Tibial nerve (tissue), 4 donors: Measurements from ENCODE around the gene SUSD3. TPM values are rescaled to one million over a fixed set of nuclear protein-coding genes. Genes with fewer than 3 reads are reported as not detected.
A peak's percentile ranks its signal among the peaks of the same experiment; 100 is the strongest.

Experiments used
- DNase-seq, 2 donors: peaks; one replicate each; pipeline ENCODE4 v3.0.0-alpha.2; 2019; ENCODE audit warnings: low spot score in 2 of 2
- H3K27ac ChIP-seq, 4 donors: fragments of 200-600 bp; sonication (generic) in 3 of 4; one replicate each; pipeline ENCODE4 v1.5.1; 2017 to 2019; ENCODE audit warnings: mild to moderate bottlenecking in 1 of 4
- H3K27me3 ChIP-seq, 2 donors: fragments of 200-600 bp; sonication (generic) in 1 of 2; one replicate each; pipeline versions ENCODE4 v1.5.1 to v1.6.0; 2017 to 2019
- H3K36me3 ChIP-seq, 3 donors: fragments of 200-600 bp; sonication (generic); one replicate each; pipeline ENCODE4 v1.5.1; 2018 to 2019
- H3K4me1 ChIP-seq, 4 donors: fragments of 200-600 bp; sonication (generic) in 3 of 4; one replicate each; pipeline ENCODE4 v1.5.1; 2017 to 2019
- H3K4me3 ChIP-seq, 4 donors: fragments of 200-600 bp; sonication (generic) in 3 of 4; one replicate each; pipeline ENCODE4 v1.5.1; 2017 to 2019; ENCODE audit warnings: mild to moderate bottlenecking in 1 of 4, moderate library complexity in 1 of 4
- H3K9me3 ChIP-seq, 4 donors: fragments of 200-600 bp; sonication (generic) in 3 of 4; one replicate each; pipeline ENCODE4 v1.5.1; 2017 to 2019
- EP300 ChIP-seq, 2 donors: sonication (generic); formaldehyde crosslinking; IDR thresholded peaks; one replicate each; pipeline ENCODE4 v1.6.1; 2017; ENCODE audit warnings: antibody characterized with exemption in 2 of 2, mild to moderate bottlenecking in 1 of 2
- POLR2A ChIP-seq, 2 donors: fragments of 450-650 bp; IDR thresholded peaks; one replicate each; pipeline ENCODE4 v1.6.1; 2017; ENCODE audit warnings: antibody characterized with exemption in 2 of 2, mild to moderate bottlenecking in 2 of 2, moderate library complexity in 2 of 2
- WGBS, 2 donors: methylation state at CpG; one replicate each; pipeline ENCODE4 v1.1.5; 2018; 5-methylcytosine and 5-hydroxymethylcytosine counted together
- total RNA-seq, 4 donors: library from RNA; depleted of rRNA; stranded (reverse); fragments of >200 nt; gene quantifications; one replicate each; pipeline ENCODE4 v1.1.0, GENCODE V29; 2016
- TF ChIP-seq, protein P1 (sequence below), 5 experiments: fragments of 200-600 bp in 3 of 5; fragments of 450-650 bp in 2 of 5; sonication (generic) in 3 of 5; IDR thresholded peaks; one replicate each; pipeline ENCODE4 v1.5.1; 2016 to 2019; ENCODE audit warnings: antibody characterized with exemption in 5 of 5, mild to moderate bottlenecking in 3 of 5, moderate library complexity in 2 of 5

SUSD3 gene
- total RNA-seq, 4 donors from 2014 or later: 3.0 to 4.2 (median 3.7) TPM; not detected in 1

GRCh38 chr9:93132287-93132927 lies 73.9 kb downstream of the SUSD3 start:
- TF ChIP-seq EP300 (IDR thresholded peaks at IDR 0.05) (peak in 1 of 2 donors; percentile 12), POLR2A (IDR thresholded peaks at IDR 0.05) (no peak)
- 16 to 17% methylated on average over 11 to 12 of the region's 12 CpGs for WGBS, 2 donors
- H3K4me1 ChIP-seq: peaks cover 0 to 86% (median 60%) of the 10 kb centered on the region in 4 donors

DNA sequence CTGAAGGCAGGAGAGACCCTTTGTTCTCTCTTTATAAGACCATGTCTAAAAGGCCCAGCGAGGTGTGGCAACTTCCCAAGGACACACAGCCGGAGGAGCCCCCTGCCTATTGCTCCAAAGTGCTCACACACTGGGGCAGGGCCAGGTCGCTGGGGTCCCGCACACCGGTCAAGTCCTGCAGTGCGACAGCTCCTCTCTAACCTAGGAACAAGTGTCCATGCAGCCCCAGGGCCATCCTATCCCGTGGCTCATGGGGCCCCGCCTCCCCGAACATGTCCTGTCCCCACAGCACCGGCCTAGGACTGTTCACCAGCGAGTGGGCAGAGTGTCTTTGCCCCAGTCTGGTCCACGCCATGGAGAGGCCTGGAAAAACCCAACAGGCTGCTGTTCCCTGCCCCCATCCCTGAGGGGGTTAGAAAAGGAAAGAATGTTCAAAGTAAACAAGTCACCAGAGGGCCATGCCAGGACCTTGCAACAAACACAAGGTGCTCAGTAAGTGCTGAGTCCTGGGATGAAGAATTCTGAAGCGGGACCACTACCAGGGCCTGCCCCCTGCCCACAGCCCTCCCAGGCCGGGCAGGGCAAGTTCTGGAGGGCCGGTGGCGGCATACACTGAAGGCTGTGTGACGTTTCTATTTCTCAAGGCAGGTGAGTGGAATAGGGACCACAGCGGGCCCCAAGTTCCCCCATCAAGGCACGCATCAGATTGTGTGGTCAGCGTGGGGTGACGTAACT lies 74.6 kb downstream of the SUSD3 start:
- peak overlapping the region; percentile 92 to 98 (median 96) for H3K27ac ChIP-seq
- WGBS, 2 donors: 13 to 22% methylated on average over 17 to 21 of the region's 21 CpGs
- peaks cover 0 to 79% (median 53%) of the 10 kb centered on the region in 4 donors for H3K4me1 ChIP-seq
- no peak for DNase-seq
- H3K4me3 ChIP-seq: peak overlapping the region; percentile 69 to 97 (median 70)
- TF ChIP-seq, protein P1, sequence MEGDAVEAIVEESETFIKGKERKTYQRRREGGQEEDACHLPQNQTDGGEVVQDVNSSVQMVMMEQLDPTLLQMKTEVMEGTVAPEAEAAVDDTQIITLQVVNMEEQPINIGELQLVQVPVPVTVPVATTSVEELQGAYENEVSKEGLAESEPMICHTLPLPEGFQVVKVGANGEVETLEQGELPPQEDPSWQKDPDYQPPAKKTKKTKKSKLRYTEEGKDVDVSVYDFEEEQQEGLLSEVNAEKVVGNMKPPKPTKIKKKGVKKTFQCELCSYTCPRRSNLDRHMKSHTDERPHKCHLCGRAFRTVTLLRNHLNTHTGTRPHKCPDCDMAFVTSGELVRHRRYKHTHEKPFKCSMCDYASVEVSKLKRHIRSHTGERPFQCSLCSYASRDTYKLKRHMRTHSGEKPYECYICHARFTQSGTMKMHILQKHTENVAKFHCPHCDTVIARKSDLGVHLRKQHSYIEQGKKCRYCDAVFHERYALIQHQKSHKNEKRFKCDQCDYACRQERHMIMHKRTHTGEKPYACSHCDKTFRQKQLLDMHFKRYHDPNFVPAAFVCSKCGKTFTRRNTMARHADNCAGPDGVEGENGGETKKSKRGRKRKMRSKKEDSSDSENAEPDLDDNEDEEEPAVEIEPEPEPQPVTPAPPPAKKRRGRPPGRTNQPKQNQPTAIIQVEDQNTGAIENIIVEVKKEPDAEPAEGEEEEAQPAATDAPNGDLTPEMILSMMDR (IDR thresholded peaks at IDR 0.05): no peak
- no peak for TF ChIP-seq EP300 (IDR thresholded peaks at IDR 0.05)
- TF ChIP-seq POLR2A (IDR thresholded peaks at IDR 0.05): no peak
- H3K27me3 ChIP-seq: no peaks in the 10 kb centered on the region
- H3K9me3 ChIP-seq: no peaks in the 10 kb centered on the region
- H3K36me3 ChIP-seq: no peaks in the 10 kb centered on the region

More at GRCh38 chr9:93132287-93132927, 73.9 kb downstream of the SUSD3 start:
- DNase-seq: peak; percentile 63 to 70
- H3K36me3 ChIP-seq: no peaks in the 10 kb centered on the region
- H3K9me3 ChIP-seq: no peaks in the 10 kb centered on the region
- H3K27me3 ChIP-seq: no peaks in the 10 kb centered on the region
- H3K4me3 ChIP-seq: peak overlapping the region; percentile 69 to 97 (median 70)
- peak overlapping the region; percentile 92 to 98 (median 96) for H3K27ac ChIP-seq

DNA sequence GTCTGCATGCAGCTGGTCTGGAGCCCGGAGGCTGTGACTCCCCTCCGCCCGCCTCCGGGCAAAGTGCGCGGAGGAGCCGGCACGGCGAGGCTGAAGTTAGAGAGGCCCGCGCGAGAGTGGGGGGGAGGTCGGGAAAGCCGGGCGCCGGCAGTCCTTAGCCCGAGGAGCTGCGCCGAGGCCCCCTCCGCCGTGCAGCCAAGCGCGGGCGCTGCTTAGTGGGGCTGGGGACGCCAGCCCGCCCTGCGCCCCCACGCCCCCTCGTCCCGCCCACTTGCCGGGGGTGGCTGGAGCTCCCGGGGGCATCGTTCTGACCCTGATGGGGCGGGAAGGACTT lies 75.1 kb downstream of the SUSD3 start:
- Histone ChIP-seq H3K4me3 (peak overlapping the region; percentile 69 to 97 (median 70)), H3K27ac (peak overlapping the region; percentile 92 to 98 (median 96)), H3K4me1 (peaks cover 0 to 73% (median 49%) of the 10 kb centered on the region in 4 donors), H3K36me3 (no peaks in the 10 kb centered on the region), H3K9me3 (peaks cover 0 to 5% (median 0%) of the 10 kb centered on the region in 4 donors), H3K27me3 (no peaks in the 10 kb centered on the region)
- WGBS, 2 donors: 0% methylated on average over 30 of the region's 34 CpGs; no CpG with 5 or more reads in 1 of the 2 donors
- peak in 1 of 2 donors; percentile 59 for TF ChIP-seq EP300 (IDR thresholded peaks at IDR 0.05)
- TF ChIP-seq, protein P1 (IDR thresholded peaks at IDR 0.05): no peak
- TF ChIP-seq POLR2A (IDR thresholded peaks at IDR 0.05): no peak
- DNase-seq: peak; percentile 68 to 72

- 0% methylated on average over 55 to 57 of the region's 78 CpGs for WGBS, 2 donors
- Histone ChIP-seq H3K4me3 (peak within 1 kb of the TSS; percentile 69 to 97 (median 70)), H3K4me1 (peaks cover 0 to 68% (median 45%) of the 10 kb centered on the region in 4 donors), H3K27me3 (no peaks in the 10 kb centered on the region), H3K36me3 (no peaks in the 10 kb centered on the region), H3K27ac (peak within 1 kb of the TSS; percentile 92 to 98 (median 96)), H3K9me3 (peaks cover 0 to 6% (median 0%) of the 10 kb centered on the region in 4 donors)
- peak in 1 of 2 donors; percentile 46 for DNase-seq
- TF ChIP-seq EP300 (IDR thresholded peaks at IDR 0.05) (peak; percentile 16 to 92), POLR2A (IDR thresholded peaks at IDR 0.05) (peak; percentile 62 to 93)
- TF ChIP-seq, protein P1 (IDR thresholded peaks at IDR 0.05): peak in 2 of 5 experiments; percentile 42 to 65
Observed at GRCh38 chr9:93134015-93134739, 75.7 kb downstream of the SUSD3 start, which contains the start of gene NINJ1. TSS of gene NINJ1 (minus strand) at chr9:93134251. CDS start at chr9:93134217, 34 bp downstream.

Other genes with a start within 250 kb of the SUSD3 start
- gene ZNF484, start 180.7 kb upstream of the SUSD3 start, total RNA-seq: 10 to 100 TPM; 12.6 to 17.4 (median 16.2) TPM
- 10 to 100 TPM in 1 of 4 donors, 1 to 10 TPM in 3; 6.7 to 13.8 (median 7.3) TPM for gene FGD3, start 111.2 kb upstream of the SUSD3 start, total RNA-seq
- 10 to 100 TPM; 53.4 to 93.6 (median 60.7) TPM for gene CARD19, start 37.5 kb downstream of the SUSD3 start, total RNA-seq
- gene NINJ1, start 75.5 kb downstream of the SUSD3 start, total RNA-seq: 10 to 100 TPM; 48.2 to 98.8 (median 72.9) TPM
- gene WNK2, start 125.4 kb downstream of the SUSD3 start, total RNA-seq: 10 to 100 TPM in 2 of 4 donors, 1 to 10 TPM in 2; 3.8 to 17.7 (median 9.0) TPM